RPMI7951 (cell line): ENCODE measurements around the gene OLIG1. TPM values are rescaled to one million over a fixed set of nuclear protein-coding genes. Genes with fewer than 3 reads are reported as not detected.

ENCODE experiments used
- DNase-seq: peaks from one replicate; pipeline ENCODE4 v3.0.0-alpha.2; 2012; ENCODE audit warnings: low read depth
- total RNA-seq: library from RNA; depleted of rRNA; stranded (reverse); fragments of >200 nt; shearing (Covaris generic); gene quantifications from 2 replicates; pipeline ENCODE4 v1.2.3, GENCODE V29; 2014

Gene OLIG1
- total RNA-seq, 1 experiment from 2014 or later: not detected

DNA sequence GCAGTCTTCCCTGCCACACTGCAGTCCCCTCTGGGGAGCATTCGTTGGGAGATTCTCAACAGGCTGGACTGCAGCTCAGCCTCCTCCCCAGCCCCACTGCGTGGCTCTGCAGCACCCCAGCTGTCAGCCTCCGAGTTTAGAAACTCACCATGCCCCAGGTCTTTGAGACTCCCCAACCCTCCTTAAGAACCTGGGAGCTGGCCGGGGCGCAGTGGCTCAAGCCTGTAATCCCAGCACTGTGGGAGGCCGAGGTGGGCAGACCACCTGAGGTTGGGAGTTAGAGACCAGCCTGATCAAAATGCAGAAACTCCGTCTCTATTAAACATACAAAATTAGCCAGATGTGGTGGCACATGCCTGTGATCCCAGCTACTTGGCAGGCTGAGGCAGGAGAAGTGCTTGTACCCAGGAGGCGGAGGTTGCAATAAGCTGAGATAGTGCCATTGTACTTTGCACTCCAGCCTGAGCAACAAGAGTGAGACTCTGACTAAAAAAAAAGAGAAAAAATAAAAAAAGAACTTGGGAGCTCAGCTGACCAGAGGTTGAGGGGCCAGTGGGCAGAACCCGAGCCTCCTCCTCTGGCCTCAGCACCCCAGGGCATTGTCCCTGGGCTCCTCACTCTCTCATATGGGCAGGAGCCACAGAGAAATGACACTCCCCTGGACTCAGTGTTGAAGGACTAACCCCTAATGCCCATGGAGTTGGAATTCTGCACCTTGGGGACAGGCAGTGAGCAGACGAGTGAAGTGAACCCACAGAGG is 38.6 kb upstream of the OLIG1 start:
- no peak for DNase-seq

DNA sequence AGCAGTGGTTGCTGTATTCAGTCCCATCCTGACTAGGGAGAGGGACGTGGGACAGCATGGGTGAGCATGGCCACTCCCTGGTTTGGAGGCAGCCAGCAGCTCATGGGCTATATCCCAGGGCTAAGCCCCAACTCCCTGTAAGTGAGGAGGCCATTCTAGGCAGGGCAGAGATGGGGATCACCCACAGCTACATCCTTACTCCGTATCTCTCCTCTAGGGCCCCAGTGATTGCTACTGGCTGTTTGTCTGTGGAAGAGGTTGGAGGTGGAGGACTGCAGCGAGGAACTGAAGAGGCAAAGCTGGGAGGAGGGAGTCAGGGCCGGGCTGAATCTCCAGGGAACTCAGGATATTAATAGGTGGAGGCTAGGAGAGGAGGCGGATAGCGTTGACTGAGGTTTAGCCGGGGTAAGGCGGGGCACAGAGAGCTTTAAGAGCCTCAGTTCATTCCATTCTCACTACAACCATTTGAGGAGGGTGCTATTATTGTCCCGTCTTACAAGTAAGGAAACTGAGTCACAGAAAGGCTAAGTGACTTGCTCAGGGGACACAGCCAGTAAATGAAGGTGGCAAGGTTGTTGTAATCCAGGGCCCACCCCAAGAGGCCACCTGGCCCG is 37.4 kb upstream of the OLIG1 start:
- DNase-seq: no peak

DNA sequence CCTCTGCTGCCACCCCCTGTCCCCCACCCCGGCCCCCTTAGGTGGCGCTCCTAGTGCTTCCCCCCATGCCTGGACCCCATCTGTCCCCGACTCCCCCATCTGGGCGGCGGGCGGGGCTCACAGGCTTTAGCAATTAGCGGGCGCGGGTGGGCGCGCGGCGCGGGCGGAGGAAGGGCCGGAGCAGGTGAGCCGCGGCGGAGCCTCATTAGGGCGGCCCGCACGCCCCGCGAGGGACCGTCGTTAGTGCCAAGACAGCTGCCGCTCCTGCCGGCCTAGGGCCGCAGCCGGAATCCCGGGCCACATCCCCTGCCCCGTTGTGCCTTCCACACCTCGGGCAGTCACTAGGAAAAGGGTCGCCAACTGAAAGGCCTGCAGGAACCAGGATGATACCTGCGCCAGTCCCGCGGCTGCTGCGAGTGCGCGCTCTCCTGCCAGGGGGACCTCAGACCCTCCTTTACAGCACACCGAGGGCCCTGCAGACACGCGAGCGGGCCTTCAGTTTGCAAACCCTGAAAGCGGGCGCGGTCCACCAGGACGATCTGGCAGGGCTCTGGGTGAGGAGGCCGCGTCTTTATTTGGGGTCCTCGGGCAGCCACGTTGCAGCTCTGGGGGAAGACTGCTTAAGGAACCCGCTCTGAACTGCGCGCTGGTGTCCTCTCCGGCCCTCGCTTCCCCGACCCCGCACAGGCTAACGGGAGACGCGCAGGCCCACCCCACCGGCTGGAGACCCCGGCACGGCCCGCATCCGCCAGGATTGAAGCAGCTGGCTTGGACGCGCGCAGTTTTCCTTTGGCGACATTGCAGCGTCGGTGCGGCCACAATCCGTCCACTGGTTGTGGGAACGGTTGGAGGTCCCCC is 36.6 kb upstream of the OLIG1 start:
- DNase-seq: no peak

DNA sequence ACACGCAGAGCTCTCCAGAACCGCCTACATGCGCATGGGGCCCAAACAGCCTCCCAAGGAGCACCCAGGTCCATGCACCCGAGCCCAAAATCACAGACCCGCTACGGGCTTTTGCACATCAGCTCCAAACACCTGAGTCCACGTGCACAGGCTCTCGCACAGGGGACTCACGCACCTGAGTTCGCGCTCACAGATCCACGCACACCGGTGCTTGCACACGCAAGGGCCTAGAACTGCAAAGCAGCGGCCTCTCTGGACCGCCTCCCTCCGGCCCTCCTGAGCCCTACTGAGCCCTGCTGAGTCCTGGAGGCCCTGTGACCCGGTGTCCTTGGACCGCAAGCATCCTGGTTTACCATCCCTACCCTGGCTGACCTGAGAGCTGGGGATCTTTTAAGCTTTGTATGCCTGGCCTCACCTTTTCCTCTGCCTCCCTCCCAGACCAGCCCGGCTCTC is 36.0 kb upstream of the OLIG1 start:
- no peak for DNase-seq

DNA sequence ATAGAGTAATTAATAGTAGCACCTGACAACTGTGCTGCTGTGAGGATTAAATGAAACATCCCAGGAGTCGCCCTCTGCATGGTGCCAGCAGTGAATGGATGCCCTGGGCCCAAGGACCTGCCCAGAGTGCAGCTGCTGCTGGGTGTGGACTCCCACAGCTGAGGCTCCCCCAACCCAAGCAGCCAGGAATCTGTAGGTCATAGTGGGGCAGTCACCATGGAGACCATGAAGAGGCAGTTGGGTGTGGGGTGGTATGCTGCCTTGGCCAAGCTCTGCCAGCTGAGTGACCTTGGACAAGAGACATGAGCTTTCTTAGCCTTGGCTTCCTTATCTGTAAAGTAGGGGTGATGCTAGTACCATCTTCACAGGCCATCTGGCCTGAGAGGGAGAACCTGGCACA is 34.8 kb upstream of the OLIG1 start:
- DNase-seq: no peak

DNA sequence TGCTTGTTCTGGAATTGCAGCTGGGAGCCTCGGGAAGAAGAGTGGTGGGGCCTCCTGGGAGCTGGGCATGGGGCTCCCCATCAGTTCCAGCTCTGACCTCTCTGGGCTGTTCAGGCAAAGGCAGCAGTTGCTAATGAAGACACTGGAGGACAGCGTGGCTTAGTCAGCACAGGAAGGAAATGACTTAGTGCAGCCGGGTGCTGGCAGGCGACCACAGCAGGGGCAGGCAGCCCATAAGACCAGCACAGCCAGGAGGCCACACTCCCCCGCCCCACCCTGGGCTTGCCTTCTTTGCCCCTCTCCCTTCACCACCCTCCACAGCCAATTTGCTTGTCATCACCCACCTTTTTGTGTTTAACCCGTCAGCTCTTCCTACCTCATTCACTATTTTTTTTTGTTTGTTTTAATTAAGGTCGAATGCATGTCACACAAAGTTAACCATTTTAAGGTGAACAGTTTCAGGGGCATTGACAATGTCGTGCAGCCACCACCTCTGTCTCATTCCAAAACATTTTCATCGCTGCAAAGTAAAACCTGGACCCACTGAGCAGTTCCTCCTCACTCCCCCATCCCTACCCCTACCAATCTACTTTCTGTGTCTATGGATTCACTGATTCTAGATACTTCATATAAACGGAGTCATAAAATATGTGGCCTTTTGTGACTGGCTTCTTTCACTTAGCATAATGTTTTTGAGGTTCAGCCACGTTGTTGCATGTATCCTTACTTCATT is 33.3 kb upstream of the OLIG1 start:
- DNase-seq: peak; percentile 76

DNA sequence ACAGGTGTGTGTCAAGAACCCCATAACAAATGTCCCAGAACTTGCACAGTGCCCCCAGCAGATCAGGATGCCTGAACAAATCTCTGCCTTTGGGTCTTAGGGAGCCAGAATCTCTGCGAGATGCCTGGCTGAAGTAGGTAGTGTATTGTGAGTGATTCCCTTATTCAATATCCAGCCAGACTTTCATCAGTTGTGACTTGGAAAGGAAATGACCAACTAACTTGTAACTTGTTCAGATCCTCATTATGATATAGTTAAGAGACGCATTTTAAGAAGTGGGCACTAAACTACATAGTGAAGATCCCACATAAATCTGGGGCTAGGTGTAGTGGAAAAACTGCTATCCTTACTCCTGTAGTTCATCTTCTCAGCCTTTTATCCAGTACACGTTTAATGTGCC is 32.4 kb upstream of the OLIG1 start:
- DNase-seq: no peak

DNA sequence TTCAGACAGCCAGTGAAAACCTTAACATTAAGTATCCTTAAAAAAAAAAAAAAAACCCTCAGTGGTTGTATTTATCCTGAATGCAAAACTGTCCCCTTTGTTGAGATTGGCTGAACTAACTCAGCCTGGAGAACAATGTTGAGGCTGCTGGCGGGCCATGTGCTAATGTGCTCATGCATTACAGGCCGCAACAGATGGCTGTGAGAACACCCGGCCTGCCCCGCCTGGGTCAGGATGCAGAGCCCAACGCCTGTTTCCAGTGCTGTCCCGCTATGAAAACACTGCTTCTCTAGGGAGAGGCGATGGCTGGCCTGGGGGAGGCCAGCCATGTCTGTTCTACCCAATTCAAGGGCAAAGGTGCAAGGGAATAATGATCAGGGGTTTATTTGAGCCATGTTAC is 30.4 kb upstream of the OLIG1 start:
- no peak for DNase-seq

DNA sequence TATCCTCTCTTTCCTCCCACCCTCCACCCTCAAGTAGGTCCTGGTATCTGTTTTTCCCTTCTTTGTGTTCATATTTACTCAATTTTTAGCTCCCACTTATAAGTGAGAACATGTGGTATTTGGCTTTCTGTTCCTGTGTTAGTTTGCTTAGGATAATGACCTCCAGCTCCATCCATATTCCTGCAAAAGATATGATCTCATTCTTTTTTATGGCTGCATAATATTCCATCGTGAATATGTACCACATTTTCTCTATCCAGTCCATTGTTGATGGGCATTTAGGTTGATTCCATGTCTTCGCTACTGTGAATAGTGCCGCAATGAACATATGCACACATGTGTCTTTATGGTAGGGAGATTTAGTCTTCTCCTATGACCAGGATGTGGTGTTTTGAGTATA is 29.7 kb upstream of the OLIG1 start:
- no peak for DNase-seq

DNA sequence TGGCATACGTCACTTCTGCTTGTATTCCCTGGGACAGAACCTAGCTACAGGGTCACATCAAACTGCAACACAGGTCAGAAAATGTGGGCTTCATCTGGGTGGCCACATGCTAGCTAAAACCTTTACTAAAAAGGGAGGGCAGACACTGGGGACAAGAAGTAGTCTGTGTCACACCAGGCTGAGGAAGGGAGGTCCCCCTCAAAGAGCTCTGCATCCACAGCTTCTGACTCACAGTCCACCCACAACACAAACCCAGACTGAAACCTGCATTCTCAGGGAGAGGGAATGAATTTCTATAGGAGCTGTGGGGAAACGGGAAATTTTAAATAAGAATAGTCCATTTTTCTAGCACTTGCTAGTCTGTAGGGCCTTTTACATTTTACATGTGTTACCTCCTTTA is 28.0 kb upstream of the OLIG1 start:
- peak; percentile 48 for DNase-seq

DNA sequence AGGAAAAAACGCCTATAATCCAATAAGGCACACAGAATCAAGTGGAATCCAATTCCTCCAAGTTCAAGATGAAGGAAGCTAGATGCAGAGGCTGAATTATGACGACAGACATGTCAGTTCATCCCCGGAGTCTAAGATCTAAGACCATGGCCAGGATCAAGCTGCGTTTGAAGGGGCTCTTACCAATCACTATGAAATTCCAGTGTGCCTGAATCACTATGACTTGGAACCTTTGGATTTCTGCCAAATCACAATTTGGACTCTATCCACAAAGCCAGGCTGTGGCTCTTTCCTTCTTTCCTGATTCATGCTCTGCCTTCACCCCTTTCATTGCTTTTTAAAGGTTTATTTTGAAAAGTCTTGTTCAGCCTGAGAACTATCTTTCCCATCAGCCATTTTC is 27.1 kb upstream of the OLIG1 start:
- DNase-seq: peak; percentile 91

DNA sequence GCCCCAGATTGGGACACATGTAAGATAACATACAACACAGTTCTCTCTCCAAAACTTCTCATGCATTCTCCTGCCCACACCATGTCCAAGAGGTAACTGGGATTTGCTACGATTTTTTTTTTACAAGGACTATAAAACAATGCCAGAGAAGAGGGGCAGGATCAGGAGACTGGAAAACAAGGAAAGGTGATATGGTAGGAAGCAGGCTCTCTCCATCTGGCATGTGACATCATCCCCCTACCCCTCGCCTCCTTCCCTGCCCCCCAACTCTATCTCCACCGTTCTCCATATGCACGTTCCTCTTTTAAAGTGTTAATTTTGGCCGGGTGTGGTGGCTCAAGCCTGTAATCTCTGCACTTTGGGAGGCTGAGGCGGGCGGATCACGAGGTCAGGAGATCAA is 23.5 kb upstream of the OLIG1 start:
- DNase-seq: no peak

DNA sequence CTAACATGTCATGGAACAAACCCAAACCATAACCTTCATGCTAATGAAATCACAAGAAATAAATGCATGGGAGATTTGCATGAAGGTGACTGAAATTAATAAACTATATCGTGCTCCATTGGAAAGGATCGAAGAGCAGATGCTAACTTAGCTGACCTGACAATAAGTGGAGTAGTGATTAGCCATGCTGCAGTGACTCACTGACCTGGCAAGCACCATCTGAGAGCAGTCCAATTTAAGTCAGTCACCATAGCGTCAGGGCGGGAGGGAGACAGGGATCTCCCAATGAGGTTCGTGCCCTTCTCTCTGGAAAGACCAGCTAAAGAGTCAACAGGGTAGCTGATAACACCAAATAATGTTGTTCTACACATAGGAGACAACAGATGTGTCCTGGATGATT is 22.7 kb upstream of the OLIG1 start:
- peak; percentile 76 for DNase-seq

DNA sequence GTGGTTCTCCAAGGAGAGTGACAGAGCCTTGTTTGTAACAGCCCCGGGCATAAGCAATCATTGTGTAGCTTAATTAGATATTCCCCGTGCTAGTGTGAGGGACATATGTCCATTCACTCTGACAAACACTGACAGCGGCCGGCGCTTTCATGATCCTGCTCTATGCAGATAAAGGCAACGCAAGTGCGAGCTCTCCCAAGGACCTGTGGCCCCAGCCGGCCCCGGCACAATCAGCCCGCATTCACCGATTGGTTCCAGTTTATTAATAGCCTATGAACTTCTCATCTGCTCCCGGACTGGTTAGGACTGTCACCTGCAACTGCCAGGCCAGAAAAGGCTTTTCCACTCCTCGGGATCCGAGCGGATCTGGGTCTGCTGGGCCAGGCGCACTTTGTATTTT is 18.0 kb upstream of the OLIG1 start:
- no peak for DNase-seq

DNA sequence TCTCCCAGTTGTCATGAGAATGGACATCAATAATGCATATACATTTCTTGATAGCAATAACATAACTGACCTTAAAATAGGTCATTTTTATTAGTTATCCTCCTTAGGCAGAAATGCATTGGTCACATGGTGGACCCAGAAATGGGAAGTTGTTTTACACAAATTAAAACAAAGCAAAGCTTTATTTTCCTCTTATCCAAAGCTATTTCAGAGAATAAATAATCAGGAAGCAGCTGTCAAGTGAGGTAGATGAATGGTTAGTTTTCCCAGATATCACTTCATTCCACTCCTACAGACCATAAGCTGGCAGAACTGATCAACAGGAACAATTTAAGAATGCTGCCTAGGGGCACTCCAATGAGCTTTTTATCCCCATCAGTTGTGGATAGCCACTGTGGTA is 16.0 kb upstream of the OLIG1 start:
- DNase-seq: no peak

DNA sequence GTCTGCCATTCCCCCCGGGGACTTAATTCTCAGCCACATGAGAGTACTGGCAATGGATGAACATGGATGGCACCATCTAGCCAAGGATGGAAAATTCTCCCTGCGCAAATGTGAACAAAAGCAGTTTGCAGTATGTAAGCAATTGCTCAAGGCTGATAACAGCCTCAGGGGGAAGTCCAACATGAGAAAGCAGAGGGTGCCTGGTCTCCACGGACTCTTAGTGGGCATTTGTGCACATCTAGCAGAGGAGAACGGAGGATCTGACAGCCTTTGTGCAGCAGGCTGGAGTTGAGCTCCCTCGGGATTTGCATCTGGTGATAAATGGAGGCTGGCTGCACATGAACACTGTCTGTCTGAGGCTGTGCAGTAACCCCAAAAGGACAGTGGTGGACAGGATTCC is 13.9 kb upstream of the OLIG1 start:
- no peak for DNase-seq

DNA sequence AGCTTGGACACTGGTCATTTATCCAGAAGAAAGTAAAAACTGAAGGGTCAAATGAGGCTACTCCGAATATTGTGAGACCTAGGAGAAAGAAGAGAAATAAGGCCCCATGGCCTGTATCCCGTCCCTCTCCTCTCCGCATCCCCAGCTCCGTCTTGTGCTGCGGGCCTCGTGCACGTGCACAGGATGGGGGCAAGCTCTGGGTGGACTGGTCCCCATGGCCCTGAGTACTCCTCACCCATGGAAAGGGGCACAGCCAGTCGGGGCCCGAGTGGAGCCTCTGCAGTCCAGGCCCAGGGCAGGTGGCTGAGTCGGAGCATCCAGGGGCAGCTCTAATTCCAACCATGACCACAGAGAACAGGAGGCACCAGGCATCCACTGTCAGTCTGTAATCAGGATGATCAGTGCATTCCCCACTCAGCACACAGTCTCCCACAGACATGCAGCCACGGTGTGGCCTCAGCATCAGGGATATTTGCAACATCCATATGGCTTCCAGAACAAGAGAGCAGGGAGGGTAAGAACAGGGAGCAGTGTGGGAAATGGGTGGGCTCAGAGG is 12.5 kb upstream of the OLIG1 start:
- DNase-seq: no peak

DNA sequence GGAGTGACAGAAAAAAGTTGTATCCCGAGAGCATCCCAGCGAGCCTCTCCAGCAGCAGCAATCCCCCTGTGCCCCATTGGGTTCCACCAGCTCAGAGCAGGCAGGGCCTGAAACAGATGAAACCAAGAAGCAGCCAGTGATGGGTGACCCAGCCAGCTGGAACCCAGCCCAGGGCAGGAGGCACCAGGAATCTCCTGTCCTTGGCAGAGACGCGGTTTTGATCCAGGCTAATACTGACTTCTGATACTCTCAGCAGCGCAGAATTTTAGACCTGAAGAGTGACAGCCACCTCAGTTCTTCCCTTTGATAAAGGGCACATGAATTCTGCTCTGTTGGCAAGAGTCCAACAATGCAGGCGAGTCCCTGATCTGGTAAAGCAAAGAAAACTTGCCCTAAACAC is 11.4 kb upstream of the OLIG1 start:
- DNase-seq: no peak

DNA sequence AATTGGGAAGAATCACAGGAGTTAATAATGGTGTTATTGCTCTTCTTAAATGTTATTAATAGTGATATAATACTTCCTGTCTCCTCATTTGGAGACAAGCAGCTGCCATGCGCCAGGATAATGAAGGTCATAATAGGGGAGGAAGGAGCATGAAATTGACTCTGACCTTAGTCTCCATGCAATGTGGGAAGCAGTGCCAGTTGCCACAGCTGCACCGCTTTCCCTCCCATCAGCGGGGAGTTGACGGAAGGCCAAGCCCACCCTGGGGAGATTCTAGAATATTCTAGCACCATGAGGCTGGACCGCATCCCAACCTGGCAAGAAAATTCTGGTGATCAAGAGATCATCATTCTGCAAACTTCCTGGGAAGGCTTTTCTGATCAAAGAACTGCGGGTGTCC is 11.0 kb upstream of the OLIG1 start:
- DNase-seq: no peak

DNA sequence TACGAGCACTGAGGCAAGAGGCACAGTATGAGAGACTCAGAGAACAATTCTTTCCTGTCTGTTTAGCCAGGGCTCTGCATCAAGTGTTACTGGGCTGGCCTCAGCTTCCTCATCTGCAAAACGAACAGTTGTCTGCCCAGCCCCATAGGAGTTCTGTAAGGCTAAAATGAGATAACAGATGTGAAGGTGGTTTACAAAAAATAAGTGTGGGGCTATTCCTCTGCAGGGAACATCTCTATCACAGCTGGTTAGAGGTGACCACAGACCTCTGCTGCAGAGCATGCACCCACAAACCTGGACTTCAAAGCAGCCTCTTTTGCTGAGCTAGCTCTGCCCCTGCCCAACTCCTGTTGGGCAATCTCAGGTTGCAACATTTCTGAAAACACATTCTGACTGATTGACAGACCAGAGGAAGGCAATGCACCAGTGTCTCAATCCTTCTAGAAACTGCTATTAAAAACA is 10.5 kb upstream of the OLIG1 start:
- DNase-seq: no peak

DNA sequence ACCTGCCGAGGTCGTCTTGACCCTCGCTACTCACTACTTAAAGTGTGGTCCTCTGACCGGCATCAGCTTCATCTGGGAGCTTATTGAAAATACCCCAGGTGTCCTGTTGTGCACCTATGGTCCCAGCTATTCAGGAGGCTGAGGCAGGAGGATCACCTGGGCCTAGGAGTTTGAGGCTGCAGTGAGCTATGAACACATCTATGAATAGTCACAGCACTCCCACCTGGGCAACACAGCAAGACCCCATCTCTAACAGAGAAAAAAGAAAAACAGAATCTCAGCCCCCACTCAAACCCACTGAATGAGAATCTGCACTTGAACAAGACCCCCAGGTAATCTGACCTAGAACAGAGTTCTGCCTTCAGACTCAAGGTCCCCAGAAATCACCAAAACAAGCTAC is 8.7 kb upstream of the OLIG1 start:
- DNase-seq: no peak
